ENCODE results near the gene WDR90.

- TF ChIP-seq CTCF (IDR thresholded peaks at IDR 0.05), result no peak
- no peak for TF ChIP-seq EP300 (IDR thresholded peaks at IDR 0.05)
Measured at GRCh38 chr16:675884-676564, 26.9 kb downstream of the WDR90 start.

Measured in esophagus muscularis mucosa (tissue), 3 donors.